Adrenal gland (tissue), 5 donors: ENCODE measurements around the gene ACVR1.

ENCODE experiments used
- CTCF ChIP-seq, 6 experiments: fragments of 450-650 bp in 4 of 6; fragments of 200-600 bp in 2 of 6; sonication (generic) in 1 of 6; IDR thresholded peaks; 1 replicate in 5 of 6; 2 replicates in 1 of 6; pipeline versions ENCODE4 v1.5.1 to v1.8.0; 2016 to 2021; ENCODE audit warnings: antibody characterized with exemption in 6 of 6, mild to moderate bottlenecking in 2 of 6, moderate library complexity in 1 of 6
- POLR2A ChIP-seq, 2 donors: fragments of 450-650 bp; IDR thresholded peaks; one replicate each; pipeline ENCODE4 v1.6.1; 2017; ENCODE audit warnings: antibody characterized with exemption in 2 of 2, mild to moderate bottlenecking in 2 of 2, moderate library complexity in 1 of 2
- donor health status: DM: no; HTN: no; CAD: no.

- TF ChIP-seq POLR2A (IDR thresholded peaks at IDR 0.05) (no peak), CTCF (IDR thresholded peaks at IDR 0.05) (no peak)
These were observed 4.8 kb upstream of the ACVR1 start for GRCh38 chr2:157880927-157881326.
